HG03432 (cell line): Measurements from ENCODE around the gene VPS54.
A peak's percentile ranks its signal among the peaks of the same experiment; 100 is the strongest.
"Not testable (repeated sequence)": the region's sequence is repeated elsewhere in the genome, so short reads cannot be mapped to it uniquely, and the experiment has no call there.

ENCODE experiments used
- ATAC-seq: cut with Tn5 transposase; IDR thresholded peaks from one replicate; pipeline ENCODE4 v1.9.1; 2021; ENCODE audit warnings: mild to moderate bottlenecking, moderate library complexity; ENCODE audit not compliant: unreplicated experiment

The VPS54 gene

DNA sequence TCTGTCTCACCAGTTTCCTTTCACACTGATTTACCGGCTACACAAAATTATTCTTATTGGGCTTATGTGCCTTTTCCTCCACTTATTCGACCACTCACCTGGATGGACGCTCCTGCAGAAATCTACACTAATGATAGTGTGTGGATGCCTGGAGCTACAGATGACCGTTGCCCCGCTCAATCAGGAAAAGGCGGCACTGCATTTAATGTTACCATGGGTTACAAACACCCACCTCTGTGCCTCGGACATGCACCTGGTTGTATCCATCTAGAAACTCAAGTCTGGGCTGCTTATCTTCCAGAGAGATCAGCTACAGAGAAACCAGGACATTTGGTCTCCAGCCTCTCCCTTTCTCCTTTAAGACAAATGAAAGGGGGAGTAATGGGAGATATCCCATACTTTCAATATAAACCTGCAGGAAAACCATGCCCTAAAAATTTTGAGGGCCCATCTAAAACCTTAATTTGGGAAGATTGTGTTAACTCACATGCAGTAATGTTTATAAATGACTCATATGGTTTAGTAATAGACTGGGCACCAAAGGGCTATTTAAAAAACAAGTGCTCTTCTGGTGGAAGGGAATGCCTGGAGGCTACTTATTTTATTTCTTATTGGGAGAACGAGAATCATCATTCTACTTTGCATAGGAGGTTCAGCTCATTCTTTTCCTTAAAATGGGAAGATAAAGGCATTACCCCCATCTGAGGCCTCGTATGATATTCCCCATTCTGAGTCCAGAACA lies 24.7 kb downstream of the VPS54 start:
- not testable (repeated sequence) for ATAC-seq

DNA sequence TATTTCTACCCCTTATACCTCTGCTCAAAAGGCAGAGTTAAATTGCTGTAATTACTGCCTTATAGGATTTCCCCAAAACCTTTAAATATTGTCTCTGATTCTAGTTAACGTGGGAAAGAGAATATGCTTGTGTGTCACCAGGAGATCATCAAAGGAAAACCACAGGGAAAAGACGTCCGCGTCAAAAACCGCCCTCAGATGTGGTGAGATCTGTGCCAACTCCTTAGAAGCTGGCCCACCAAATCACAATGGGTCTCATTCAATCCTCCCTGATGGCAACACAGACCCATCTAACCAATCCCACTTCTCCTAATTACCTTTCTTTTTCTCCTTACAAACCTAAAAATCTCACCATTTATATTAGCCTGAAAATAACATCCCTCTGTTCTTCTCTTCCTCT lies 25.4 kb downstream of the VPS54 start:
- ATAC-seq = no peak

DNA sequence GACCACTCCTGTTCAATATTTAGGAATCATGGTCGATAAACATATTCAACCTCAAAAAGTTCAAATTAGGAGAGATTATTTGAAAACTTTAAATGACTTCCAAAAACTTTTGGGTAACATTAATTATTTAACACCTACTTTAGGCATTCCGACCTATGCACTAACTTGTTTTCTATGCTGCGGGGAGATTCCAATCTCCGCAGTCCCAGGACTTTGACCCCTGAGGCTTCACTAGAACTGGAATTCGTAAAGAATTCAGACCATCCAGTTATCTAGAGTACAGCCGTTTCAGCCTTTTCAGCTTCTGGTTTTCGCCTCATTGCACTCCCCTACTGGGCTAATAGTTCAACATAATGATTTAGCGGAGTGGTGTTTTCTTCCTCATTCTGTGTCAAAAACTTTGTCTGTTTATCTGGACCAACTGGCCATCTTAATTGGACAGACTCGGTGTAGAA lies 26.1 kb downstream of the VPS54 start:
- ATAC-seq = not testable (repeated sequence)

DNA sequence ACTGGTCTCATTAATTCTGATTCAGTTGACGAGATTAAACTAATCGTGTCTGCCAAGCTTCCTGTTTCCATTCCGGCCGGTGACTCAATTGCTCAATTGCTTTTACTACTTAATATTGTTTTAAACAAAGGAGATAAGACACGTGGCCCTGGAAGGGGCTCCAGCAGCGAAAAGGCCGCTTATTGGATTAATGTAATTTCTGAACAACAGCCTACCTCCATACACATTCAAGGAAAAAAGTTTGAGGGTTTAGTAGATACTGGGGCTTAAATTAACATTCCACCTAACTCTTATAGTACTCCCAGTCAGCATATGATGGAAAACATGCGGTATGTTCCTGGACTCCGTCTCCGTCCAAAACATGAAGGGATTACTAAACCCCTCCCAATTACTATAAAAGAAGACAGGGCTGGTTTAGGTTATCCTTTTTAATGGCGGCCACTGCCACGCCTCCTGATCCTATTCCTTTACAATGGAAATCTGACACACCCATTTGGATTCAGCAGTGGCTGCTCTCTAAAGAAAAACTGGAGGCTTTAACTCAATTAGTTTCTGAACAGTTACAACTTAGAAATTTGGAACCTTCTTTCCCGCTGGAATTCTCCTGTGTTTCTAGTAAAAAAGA lies 27.1 kb downstream of the VPS54 start:
- no peak for ATAC-seq

DNA sequence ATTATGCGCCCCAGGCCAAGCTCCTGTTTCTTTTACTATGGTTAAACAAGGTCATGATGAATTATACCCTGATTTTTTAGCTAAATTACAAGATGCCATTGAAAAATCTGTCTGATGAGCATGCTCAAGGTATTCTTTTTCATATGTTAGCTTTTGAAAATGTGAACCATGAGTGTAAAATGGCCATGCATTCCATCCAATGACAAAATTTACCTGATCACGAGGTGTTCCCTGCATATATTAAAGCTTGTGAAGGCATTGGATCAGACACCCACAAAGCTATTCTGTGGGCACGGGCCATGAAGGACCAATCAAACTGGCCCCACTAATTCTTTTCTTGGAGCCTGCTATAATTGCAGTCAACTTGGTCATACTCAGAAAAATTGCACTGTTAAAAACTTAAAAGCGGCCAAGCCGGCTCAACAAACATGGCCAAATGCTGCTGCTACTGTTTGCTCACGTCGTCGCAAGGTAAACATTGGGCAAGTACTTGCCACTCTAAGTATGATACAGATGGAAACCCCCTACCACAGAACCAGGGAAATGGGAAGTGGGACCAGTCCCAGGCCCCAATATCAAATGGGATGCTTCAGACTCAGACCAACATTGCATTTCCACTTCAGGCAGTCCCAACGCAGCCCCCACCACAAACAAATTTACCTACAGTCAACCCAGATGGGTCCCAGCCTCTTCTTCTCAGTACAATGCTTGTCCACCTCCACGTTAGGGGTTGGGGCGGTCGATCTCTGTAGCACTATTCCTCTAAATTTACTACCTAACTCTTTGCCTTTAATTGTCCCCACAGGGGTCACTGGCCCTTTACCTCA lies 27.8 kb downstream of the VPS54 start:
- not testable (repeated sequence) for ATAC-seq

DNA sequence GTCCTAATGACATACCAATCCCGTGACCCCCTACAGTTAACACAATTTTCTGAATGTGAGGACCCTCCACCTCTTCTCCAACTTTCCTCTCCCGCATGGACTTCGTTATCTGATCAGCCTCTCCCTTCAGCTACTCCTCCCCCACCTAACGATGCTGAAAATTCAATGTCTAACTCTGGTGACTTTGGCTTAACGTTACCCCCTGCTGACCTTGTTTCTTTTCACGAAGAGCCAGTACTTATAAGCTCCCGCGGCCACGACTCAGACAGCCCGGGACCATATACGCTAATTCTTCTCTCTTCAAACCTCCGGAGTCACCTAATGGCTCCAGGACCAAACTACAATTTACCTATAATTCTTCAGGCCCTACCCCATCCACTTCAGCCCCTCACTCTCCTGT lies 29.2 kb downstream of the VPS54 start:
- ATAC-seq = no peak

DNA sequence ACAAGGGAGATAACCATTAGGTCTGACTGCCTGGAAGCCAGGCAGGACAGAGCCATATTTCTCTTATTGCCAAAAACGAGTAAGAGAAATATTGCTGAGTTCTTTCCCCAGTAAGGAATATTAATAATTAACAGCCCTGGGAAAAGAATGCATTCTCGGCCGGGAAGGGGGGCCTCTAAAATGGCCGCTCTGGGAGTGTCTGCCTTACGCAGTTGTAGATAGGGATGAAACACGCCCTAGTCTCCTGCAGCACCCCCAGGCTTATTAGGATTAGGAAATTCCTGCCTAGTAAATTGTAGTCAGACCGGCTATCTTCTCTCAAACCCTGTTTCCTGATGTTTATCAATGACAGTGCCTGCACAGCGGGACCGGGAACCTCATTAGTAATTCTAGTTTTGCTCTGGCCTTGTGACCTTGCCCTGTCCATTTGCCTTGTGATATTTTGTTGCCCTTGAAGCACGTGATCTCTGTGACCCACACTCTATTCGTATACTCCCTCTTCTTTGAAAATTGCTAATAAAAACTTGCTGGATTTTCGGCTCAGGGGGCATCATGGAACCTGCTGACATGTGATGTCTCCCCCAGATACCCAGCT lies 30.3 kb downstream of the VPS54 start:
- ATAC-seq = not testable (repeated sequence)

DNA sequence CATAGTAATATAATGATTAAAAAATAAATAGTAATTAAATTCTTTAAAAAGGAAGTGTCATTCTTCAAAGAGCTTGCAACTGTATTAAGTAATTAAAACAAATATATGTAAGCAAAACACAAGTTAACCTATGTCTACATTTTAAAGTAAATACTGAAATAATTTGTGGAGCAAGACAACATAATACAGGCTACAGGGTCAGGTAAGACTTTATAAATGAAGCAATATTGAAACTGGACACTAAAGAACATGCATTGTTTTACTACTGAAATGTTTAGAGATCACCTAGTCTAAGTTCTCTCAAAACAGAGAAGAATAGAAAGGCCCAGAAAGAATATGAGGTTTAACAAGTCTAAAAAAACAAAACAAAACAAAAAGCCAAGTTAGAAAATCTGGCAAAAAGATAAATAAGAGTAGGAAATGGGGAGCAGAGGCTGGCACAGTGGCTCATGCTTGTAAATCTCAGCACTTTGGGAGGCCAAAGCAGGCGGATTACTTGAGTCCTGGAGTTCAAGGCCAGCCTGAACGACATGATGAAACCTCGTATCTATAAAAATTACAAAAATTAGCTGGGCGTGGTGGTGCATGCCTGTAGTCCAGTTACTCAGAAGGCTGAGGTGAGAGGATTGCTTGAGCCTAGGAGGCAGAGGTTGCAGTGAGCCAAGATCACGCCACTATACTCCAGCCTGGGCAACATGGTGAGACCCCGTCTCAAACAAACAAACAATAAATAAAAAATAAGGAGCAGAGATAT lies 34.4 kb downstream of the VPS54 start:
- ATAC-seq = no peak

DNA sequence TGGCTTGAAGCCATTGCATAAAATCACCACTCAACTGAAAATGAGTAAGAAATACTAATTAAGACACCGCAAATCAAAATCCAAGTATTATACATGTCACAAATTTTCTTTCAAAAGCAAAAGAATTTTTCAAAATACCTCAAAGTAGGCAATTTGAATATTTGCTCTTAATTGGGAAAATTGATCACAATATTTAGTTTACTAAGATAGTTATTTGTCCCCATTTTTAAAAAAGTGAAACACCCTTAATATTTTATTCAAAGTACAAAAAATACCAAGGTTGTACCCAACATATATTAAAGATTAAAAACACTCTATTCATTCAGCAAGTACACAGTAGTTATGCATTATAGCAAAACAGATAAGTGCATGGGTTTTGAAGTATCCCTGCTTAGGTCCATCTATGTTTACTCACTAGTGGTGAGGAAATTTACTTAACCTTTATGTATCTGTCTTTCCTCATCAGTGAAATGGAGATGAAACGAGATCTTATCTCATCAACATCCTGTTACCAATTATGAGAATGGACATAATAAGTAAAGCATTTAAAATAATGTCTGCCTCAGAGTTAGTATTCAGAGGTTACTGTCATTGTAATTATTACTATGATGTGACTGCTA lies 35.1 kb downstream of the VPS54 start:
- no peak for ATAC-seq

DNA sequence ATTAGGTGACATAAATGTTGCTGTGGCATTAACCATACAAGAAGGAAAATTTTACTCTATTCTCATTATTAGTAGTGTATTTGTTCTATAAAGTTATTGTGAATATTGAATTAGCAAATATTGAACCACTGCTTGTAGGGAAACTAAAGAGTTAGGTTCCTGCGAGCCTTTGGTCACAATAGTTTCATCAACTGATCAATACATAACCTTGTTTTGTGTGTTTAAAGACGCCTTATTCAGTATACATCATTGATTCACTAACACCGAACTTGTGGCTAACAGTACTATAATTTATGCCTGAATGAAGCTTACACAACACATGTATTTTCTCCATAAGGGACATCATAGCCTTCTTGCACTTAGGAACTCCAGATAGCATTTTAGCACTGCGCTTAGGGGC lies 36.9 kb downstream of the VPS54 start:
- ATAC-seq = no peak

DNA sequence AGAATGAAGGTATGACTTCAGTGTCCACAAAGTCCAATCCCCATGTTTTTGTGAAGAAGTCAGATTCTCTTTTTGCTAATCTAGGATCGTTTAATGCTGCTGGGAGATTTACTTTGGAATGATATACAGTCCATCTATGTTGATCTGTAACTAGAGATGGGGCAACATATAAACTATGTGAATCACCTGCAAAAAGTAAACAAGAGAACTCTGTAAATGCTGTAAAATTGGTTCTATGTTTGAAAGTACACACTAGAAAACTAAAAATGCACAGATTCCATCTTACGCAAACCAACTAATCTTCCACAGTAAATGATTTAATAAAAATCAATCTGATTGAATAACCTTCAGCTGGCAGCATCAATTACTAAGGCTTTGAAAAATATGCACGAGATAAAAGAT lies 37.5 kb downstream of the VPS54 start:
- ATAC-seq = no peak

DNA sequence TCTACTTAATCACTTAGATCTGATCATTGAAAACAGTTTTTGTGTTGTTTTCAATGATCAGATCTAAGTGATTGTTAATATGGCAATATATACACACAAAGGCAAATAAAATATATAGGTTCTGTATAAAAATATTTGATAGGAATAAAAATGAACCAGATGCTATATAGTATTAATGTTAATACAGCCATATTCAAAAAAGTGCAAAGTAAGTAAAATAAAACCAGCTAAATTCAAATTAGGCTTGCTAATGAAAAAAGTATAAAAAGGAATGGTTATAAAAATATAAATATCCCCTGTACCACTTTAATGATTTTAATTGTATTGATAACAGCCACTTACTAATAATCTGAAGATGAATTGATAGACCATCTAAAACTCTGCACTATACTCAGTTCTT lies 38.4 kb downstream of the VPS54 start:
- no peak for ATAC-seq

DNA sequence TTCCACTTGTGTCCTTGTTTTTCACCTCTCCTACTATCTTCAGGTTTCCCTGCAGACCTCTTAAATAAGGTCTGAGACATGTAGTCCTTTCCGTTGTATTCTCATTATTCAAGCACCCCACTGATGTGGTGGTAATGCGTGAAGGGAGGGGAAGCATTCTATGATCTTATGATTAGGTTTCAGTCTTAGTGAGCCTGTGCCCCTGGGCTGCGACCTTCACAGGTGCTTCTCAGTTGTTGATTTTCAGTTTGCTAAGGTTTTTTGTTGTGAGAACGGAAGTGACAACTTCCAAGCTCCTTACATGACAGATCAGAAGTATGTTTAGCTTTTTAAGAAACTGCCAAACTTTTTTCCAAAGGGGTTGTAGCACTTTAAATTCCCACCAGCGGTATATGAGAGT lies 41.3 kb downstream of the VPS54 start:
- ATAC-seq = peak; percentile 90

DNA sequence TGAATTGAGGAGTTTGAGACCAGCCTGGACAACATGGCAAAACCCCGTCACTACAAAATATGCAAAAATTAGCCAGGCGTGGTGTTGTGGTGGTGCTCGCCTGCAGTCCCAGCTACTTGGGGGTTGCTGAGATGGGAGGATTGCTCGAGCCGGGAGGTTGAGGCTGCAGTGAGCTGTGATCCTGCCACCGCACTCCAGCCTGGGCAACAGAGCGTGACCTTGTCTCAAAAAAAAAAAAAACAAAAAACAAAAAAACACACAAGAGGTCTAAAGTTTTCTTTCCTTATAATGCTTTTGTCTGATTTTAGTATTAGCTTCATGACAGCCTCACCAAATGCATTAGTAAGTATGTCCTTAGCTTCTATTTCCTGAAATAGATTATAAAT lies 43.1 kb downstream of the VPS54 start:
- ATAC-seq = no peak

DNA sequence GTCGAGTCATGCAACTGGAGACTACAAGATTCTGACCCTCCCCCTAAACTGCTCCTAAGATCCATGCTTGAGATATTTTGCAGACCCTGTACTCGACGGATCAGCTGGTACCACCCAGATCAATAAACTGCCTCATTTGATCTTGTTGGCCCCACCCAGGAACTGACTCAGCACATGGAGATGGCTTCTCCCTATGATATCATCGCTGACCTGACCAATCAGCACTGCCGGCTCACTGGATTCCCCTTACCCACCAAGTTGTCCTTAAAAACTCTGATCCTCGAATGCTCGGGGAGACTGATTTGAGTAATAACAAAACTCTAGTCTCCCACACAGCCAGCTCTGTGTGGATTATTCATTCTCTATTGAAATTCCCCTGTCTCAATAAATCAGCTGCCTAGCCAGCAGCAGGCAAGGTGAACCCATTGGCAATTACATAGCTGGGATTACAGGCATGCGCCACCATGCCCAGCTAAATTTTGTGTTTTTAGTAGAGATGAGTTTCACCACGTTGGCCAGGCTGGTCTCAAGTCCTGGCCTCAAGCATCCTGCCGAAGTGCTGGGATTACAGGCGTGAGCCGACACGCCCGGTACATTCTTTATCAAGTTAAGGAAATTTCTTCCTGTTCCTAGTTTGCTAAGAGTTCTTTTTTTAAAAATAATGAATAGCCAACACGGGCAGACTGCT lies 43.6 kb downstream of the VPS54 start:
- no peak for ATAC-seq

DNA sequence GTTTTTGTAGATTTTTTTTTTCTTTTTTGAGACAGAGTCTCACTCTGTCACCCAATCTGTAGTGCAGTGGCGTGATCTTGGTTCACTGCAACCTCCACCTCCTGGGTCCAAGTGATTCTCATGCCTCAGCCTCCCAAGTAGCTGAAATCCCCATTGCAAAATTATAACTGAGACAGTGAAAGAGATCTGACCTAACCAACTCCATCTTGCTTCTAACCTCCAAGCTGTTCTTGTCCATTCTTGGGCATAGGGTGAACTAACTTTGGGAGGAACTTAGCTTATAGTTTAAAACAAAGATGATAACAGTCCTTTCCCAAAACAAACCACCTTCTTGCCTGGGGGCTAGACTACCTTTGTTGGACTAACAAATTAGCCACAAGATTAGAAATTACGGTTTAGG lies 44.2 kb downstream of the VPS54 start:
- not testable (repeated sequence) for ATAC-seq

DNA sequence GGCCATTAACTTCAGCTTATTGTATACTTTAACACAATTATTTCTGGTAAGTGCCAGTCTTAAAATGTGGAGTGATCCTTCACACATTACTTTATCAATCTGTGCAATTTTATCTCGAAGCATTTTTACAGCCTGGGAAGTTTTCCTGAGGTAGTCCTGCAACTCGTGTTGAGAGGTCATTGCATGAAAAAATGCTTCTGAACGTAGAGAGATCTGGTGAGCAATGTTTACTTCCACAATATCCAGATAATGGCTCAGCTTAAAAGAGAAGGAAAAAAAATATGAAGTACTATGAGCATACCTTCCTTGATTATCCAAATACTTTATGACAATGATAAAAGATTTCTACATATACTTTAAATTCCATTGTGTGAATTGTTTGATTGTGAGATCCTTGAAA lies 57.0 kb downstream of the VPS54 start:
- ATAC-seq = no peak

DNA sequence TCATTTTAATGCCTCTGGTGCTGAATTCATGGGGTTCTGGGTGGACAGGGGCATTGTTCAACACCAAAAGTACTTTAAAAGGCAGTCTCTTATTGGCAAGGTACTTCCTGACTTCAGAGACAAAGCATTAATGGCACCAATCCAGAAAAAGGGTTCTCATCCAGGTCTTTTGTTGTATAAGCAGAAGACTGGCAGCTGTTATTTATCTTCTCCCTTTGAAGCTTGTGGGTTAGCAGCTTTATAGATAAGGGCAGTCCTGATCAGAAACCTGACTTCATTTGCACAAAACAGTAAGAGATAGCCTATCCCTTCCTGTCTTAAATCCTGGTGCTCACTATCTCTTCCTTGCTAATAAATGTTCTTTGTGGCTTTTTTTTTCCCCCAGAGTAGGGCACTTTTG lies 68.8 kb downstream of the VPS54 start:
- no peak for ATAC-seq

DNA sequence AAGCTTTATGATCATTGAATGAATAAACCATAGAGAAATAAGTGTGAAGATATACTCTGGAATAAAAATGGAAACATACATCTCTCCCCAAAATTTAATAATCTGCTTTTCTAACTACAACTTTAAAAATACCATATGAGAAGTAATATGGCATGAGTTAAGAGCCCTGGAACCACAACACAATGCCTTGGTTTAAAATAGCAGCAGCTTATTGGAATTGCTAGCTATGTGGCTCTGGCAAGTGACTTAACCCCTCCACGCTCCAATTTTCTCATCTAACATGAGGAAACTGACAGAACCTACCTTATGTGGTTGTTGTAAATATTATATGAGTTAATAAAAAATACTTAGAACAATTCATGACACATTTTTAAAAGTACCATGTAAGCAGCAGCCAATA lies 76.4 kb downstream of the VPS54 start:
- ATAC-seq = no peak

DNA sequence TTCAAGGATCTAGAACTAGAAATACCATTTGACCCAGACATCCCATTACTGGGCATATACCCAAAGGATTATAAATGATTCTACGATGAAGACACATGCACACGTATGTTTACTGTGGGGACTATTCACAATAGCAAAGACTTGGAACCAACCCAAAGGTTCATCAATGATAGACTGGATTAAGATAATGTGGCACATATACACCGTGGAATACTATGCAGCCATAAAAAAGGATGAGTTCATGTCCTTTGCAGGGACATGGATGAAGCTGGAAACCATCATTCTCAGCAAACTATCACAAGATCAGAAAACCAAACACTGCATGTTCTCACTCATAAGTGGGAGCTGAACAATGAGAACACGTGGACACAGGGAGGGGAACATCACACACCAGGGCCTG lies 87.1 kb downstream of the VPS54 start:
- not testable (repeated sequence) for ATAC-seq
